BJ (cell line): ENCODE results near the gene PLEKHA7. TPM values are rescaled to one million over a fixed set of nuclear protein-coding genes. Genes with fewer than 3 reads are reported as not detected.
A peak's percentile ranks its signal among the peaks of the same experiment; 100 is the strongest.

Experiments used
- CTCF ChIA-PET: fragments of 350-600 bp; formaldehyde crosslinking; extraction: SDS; loops from one replicate; lab custom pipeline; 2021; ENCODE audit warnings: antibody characterized with exemption, inconsistent platforms; lab: Yijun Ruan, JAX
- POLR2A ChIA-PET: fragments of 300-600 bp; sonication (Branson Sonifier 250); formaldehyde crosslinking; extraction: SDS; loops from one replicate; lab custom pipeline; 2021; ENCODE audit warnings: antibody characterized with exemption; lab: Charles Lee
- DNase-seq: peaks from one replicate; pipeline ENCODE4 v3.0.0-alpha.2; 2011; ENCODE audit warnings: low read depth
- H3K27me3 ChIP-seq: 2 replicates; pipeline ENCODE4 v1.6.0; 2011; ENCODE audit warnings: low read length; ENCODE audit not compliant: control insufficient read depth, insufficient read depth
- H3K36me3 ChIP-seq: 2 replicates; pipeline ENCODE4 v1.5.1; 2011; ENCODE audit warnings: low read length; ENCODE audit not compliant: control insufficient read depth, insufficient read depth
- H3K4me3 ChIP-seq: 2 replicates; pipeline ENCODE4 v1.5.1; 2011; ENCODE audit warnings: low read depth, mild to moderate bottlenecking, control low read depth, low read length
- CTCF ChIP-seq: IDR thresholded peaks from 2 replicates; pipeline ENCODE4 v1.5.1; 2011; ENCODE audit warnings: low read depth, mild to moderate bottlenecking, control low read depth, inconsistent platforms, low read length, moderate library complexity; ENCODE audit not compliant: insufficient read depth
- polyA plus RNA-seq: library from polyadenylated mRNA; depleted of rRNA; stranded (reverse); fragments of >200 nt; gene quantifications from 2 replicates; pipeline ENCODE4 v1.2.3, GENCODE V29; 2011

PLEKHA7 gene
- polyA plus RNA-seq, 1 experiment, result 0.04 TPM

DNA sequence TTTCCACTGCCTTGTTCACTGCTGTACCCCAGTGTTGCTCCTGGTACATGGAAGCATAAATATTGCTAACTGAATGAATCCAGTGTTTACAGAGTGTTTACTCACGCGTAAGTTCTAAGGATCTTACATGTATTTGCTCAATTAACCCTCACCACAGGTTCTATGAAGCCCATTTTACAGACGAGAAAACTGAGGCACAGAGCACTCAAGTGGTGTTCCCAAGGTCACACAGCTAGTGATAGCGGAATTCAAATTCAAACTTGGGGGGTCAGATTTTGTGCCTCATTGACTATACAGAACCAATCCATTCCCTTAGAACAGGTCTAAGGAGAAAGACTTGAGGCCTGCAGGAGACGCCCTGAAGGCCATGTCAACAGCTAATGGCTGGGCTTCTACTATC is 72.3 kb downstream of the PLEKHA7 start:
- H3K36me3 ChIP-seq, result no peaks in the 10 kb centered on the region
- POLR2A ChIA-PET, result no interaction called here
- TF ChIP-seq CTCF, result no peak
- 0 out of 2 replicates have a peak, but pooled peaks cover 1% of the 10 kb centered on the region for H3K27me3 ChIP-seq
- H3K4me3 ChIP-seq, result no peak overlapping the region
- CTCF ChIA-PET, result interaction anchor here (0.8 kb wide), 1 partner anchor 21 kb away, joined by 3 read pairs; no protein-coding TSS in a partner anchor
- no peak for DNase-seq

DNA sequence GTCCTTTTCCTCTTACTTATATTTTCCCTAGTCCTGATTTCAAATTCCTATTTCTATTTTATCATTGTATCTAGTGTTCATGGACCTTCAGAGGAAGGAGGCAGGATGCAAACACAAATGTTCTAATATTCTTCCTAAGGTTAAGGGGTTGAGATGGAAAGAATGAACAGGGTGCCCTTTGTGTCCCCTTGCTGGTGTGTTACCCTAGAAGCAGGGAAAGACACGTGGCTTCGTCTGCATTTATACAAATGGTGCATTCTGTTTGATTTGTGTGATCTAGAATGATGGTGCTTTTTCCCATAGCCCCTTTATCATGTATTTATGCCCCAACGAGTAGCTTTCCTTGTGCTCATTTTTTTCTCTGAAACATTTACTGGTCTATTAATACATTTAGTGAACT is 76.2 kb downstream of the PLEKHA7 start:
- no peak for TF ChIP-seq CTCF
- H3K4me3 ChIP-seq, result no peak overlapping the region
- ChIA-PET CTCF (interaction anchor here (0.7 to 3.1 kb wide), 3 partner anchors 92 to 125 kb away, joined by 3 to 9 read pairs (median 3); no protein-coding TSS in a partner anchor), POLR2A (no interaction called here)
- peaks cover 6% of the 10 kb centered on the region; the same call in 1 of the 2 replicates for H3K27me3 ChIP-seq
- DNase-seq, result no peak
- H3K36me3 ChIP-seq, result no peaks in the 10 kb centered on the region

DNA sequence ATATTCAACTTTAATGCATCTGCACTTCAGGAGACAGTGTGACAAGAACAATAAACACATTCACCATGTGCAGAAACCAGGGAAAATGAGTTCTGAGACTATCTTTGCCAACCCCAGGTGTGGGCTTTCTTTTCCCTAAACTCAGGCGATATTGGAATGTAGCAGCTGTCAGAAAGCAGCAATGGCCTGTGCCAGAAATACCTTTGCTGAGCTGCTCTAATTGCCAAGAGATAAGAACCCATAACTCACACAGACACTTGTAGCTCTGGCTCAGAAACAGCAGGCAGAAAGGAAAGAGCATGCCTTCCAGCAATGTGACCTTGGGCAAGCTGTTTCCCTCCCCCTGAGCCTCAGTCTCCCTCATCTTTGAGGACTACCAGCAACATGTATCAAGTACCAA is 77.6 kb downstream of the PLEKHA7 start:
- no peak for DNase-seq
- TF ChIP-seq CTCF, result no peak
- ChIA-PET POLR2A (interaction anchor here (0.6 kb wide), 1 partner anchor 1022 kb away, joined by 10 read pairs; no protein-coding TSS in a partner anchor), CTCF (interaction anchor here (0.9 to 1.7 kb wide), 4 partner anchors 14 to 127 kb away, joined by 3 to 7 read pairs (median 4); no protein-coding TSS in a partner anchor)
- Histone ChIP-seq H3K27me3 (peaks cover 6% of the 10 kb centered on the region; the same call in 1 of the 2 replicates), H3K36me3 (no peaks in the 10 kb centered on the region), H3K4me3 (no peak overlapping the region)

DNA sequence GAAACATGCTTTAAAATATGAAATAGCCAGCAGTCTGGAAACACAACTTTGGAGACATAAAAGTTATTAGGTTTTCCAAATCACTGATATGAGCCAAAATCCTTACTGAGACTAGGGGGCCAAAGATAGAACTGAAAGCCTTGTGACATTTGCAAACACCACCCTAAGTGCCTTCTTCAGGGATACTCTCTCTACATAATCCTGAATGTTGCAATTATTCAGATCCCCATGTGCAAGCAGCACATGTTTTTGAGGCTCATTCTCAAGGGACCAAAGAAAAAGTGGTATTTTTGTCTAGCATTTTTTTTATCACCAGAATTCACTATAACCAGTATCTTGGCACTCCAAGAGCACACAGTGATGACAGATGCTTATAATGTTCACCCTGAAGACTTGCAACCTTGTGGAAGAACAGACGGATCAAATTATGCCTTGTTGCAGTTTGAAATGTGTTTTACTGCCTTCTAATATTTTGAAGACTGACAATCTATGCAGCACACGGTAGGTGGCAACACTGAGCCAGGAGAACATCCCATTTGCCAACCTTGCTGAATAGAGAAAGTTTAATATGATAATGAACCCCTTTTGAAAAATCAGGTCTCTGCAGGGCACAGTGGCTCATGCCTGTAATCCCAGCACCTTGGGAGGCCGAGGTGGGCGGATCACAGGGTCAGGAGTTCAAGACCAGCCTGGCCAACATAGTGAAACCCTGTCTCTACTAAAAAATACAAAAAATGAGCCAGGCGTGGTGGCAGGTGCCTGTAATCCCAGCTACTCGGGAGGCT is 78.5 kb downstream of the PLEKHA7 start:
- ChIA-PET CTCF (interaction anchor here (0.9 to 1.7 kb wide), 5 partner anchors 11 to 128 kb away, joined by 3 to 7 read pairs (median 3); no protein-coding TSS in a partner anchor), POLR2A (no interaction called here)
- peaks cover 6% of the 10 kb centered on the region; the same call in 1 of the 2 replicates for H3K27me3 ChIP-seq
- no peak for DNase-seq
- H3K4me3 ChIP-seq, result no peak overlapping the region
- H3K36me3 ChIP-seq, result no peaks in the 10 kb centered on the region
- peak; percentile 73 for TF ChIP-seq CTCF
